ENCODE data around the gene FGFR3.

Gene FGFR3

GRCh38 chr4:1803523-1804423, 10.7 kb downstream of the FGFR3 start:
- ATAC-seq, result no peak

GRCh38 chr4:1804638-1805492, 11.8 kb downstream of the FGFR3 start:
- ATAC-seq, result no peak

GRCh38 chr4:1805493-1806222, 12.6 kb downstream of the FGFR3 start:
- ATAC-seq, result no peak

GRCh38 chr4:1806223-1806564, 13.1 kb downstream of the FGFR3 start:
- no peak for ATAC-seq

- no peak for ATAC-seq
These were observed 13.7 kb downstream of the FGFR3 start for GRCh38 chr4:1806596-1807331.

- no peak for ATAC-seq
These were observed 14.3 kb downstream of the FGFR3 start for GRCh38 chr4:1807332-1807777.

- ATAC-seq, result no peak
These were observed 15.3 kb downstream of the FGFR3 start for GRCh38 chr4:1808396-1808795.

GRCh38 chr4:1808851-1809753, 16.0 kb downstream of the FGFR3 start:
- ATAC-seq, result no peak

GRCh38 chr4:1809754-1810502, 16.8 kb downstream of the FGFR3 start:
- ATAC-seq, result peak; percentile 69 to 75

GRCh38 chr4:1810765-1811164, 17.7 kb downstream of the FGFR3 start:
- no peak for ATAC-seq

- ATAC-seq, result no peak
These were observed 19.6 kb downstream of the FGFR3 start for GRCh38 chr4:1812720-1813119.

- ATAC-seq, result no peak
These were observed 20.1 kb downstream of the FGFR3 start for GRCh38 chr4:1813231-1813630.

GRCh38 chr4:1813915-1814314, 20.8 kb downstream of the FGFR3 start:
- no peak for ATAC-seq

GRCh38 chr4:1814453-1814852, 21.4 kb downstream of the FGFR3 start:
- ATAC-seq, result no peak

- ATAC-seq, result no peak
These were observed 22.3 kb downstream of the FGFR3 start for GRCh38 chr4:1815096-1815996.

- no peak for ATAC-seq
These were observed 23.1 kb downstream of the FGFR3 start for GRCh38 chr4:1815997-1816860.

- ATAC-seq, result no peak
These were observed 26.2 kb downstream of the FGFR3 start for GRCh38 chr4:1819284-1819683.

- no peak for ATAC-seq
These were observed 26.7 kb downstream of the FGFR3 start for GRCh38 chr4:1819816-1820215.

Data from activated CD4-positive, CD25-positive, alpha-beta regulatory T cell treated with anti-CD3 and anti-CD28 coated beads, Interleukin-2, amount 50 U/mL, for 24 hours (primary cell).